A673 (cell line): Measurements from ENCODE around the gene OR10A7. TPM values are rescaled to one million over a fixed set of nuclear protein-coding genes. Genes with fewer than 3 reads are reported as not detected.

Experiments
- BruUV-seq: library from RNA; stranded (reverse); fragments of 400-500 nt; replicated peaks from 2 replicates; lab custom pipeline; 2021; lab: Mats Ljungman, UMichigan
- CTCF ChIA-PET: fragments of 300-600 bp; sonication (Branson Sonifier 250); formaldehyde crosslinking; loops from one replicate; lab custom pipeline; 2022; ENCODE audit warnings: antibody characterized with exemption; lab: Charles Lee
- POLR2A ChIA-PET: fragments of 300-600 bp; sonication (Branson Sonifier 250); formaldehyde crosslinking; loops from one replicate; lab custom pipeline; 2022; ENCODE audit warnings: antibody characterized with exemption; ENCODE audit not compliant: low non-redundant PET; lab: Charles Lee
- DNase-seq: peaks from one replicate; pipeline ENCODE4 v3.0.0-alpha.2; 2015; ENCODE audit warnings: low spot score
- H3K27ac ChIP-seq: fragments of 200-600 bp; sonication (generic); 2 replicates; pipeline ENCODE4 v1.5.1; 2016; ENCODE audit warnings: mixed run types, low read depth, mild to moderate bottlenecking, mixed read lengths, antibody characterized with exemption, low read length; ENCODE audit not compliant: poor library complexity, severe bottlenecking
- H3K27me3 ChIP-seq: fragments of 200-600 bp; sonication (generic); replicated peaks from 2 replicates; pipeline ENCODE4 v1.6.1; 2017; ENCODE audit warnings: mixed run types, low read depth, mild to moderate bottlenecking, mixed read lengths, antibody characterized with exemption, low read length; ENCODE audit not compliant: insufficient read depth, poor library complexity
- H3K36me3 ChIP-seq: fragments of 200-600 bp; sonication (generic); 2 replicates; pipeline ENCODE4 v1.6.1; 2016; ENCODE audit warnings: mixed run types, mild to moderate bottlenecking, mixed read lengths, antibody characterized with exemption, low read length; ENCODE audit not compliant: insufficient read depth, poor library complexity, severe bottlenecking
- H3K4me1 ChIP-seq: fragments of 200-600 bp; sonication (generic); 2 replicates; pipeline ENCODE4 v1.6.1; 2017; ENCODE audit warnings: mixed run types, mild to moderate bottlenecking, mixed read lengths, antibody characterized with exemption, low read length; ENCODE audit not compliant: insufficient read depth, poor library complexity, severe bottlenecking
- H3K4me3 ChIP-seq: fragments of 200-600 bp; sonication (generic); 2 replicates; pipeline ENCODE4 v1.5.1; 2016; ENCODE audit warnings: low read depth, mixed run types, mild to moderate bottlenecking, mixed read lengths, low read length; ENCODE audit not compliant: poor library complexity, severe bottlenecking
- H3K9me3 ChIP-seq: fragments of 200-600 bp; sonication (generic); 2 replicates; pipeline ENCODE4 v1.6.1; 2016; ENCODE audit warnings: mixed run types, low read depth, mild to moderate bottlenecking, mixed read lengths, antibody characterized with exemption, low read length; ENCODE audit not compliant: poor library complexity, severe bottlenecking
- CTCF ChIP-seq: fragments of 300-800, 200-600 bp; sonication (generic); conservative IDR thresholded peaks from 2 replicates; pipeline ENCODE4 v1.5.1; 2017; ENCODE audit warnings: low read depth, mild to moderate bottlenecking, antibody characterized with exemption, low read length, moderate library complexity, mixed read lengths
- EZH2 ChIP-seq: fragments of 200-600 bp; sonication (generic); IDR thresholded peaks from 2 replicates; pipeline ENCODE4 v1.6.1; 2017; ENCODE audit warnings: borderline replicate concordance, low read depth, mild to moderate bottlenecking, mixed read lengths, antibody characterized with exemption, low read length; ENCODE audit not compliant: poor library complexity, severe bottlenecking
- intact Hi-C: fragments of 100-400 bp; cut with micrococcal nuclease; formaldehyde crosslinking; loops from one replicate; pipeline ENCODE4 v1.10.0; 2022; ENCODE audit not compliant: unreplicated experiment
- total RNA-seq: library from RNA; stranded (reverse); gene quantifications from 2 replicates; pipeline ENCODE4 v1.2.3, GENCODE V29; 2021

The OR10A7 gene
- total RNA-seq, 1 experiment from 2014 or later = not detected

DNA sequence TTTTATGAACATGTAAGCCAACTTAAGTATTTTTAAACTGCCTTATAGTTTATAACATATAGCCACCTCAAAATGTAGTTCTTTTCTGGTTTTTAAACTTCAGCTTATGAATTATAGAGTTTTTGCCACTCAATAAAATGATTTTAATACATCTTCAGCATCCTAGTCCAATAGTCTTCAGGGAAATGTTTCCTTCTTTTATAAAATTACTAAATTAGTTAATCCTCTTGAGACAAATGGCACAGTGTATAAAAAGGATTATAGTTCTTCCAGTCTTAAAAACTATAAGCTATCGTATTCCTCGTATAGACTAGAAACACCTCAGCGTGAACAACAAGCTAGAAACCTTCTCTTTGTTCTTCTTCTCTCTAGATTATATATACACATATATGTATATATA lies 23.5 kb downstream of the OR10A7 start, which contains the start of gene OR6C74:
Gene OR6C74 (plus strand): TSS at position 301 of the 400 bp plus-strand sequence. CDS start 2,679 bp downstream, outside the sequence.
- H3K27me3 ChIP-seq = peaks cover 62% of the 10 kb centered on the region
- no peak for DNase-seq
- H3K4me1 ChIP-seq = no peaks in the 10 kb centered on the region
- no peaks in the 10 kb centered on the region for H3K36me3 ChIP-seq
- POLR2A ChIA-PET = no interaction called here
- H3K27ac ChIP-seq = no peak within 1 kb of the TSS
- no peak for TF ChIP-seq CTCF
- no peak for TF ChIP-seq EZH2
- H3K9me3 ChIP-seq = no peaks in the 10 kb centered on the region
- CTCF ChIA-PET = no interaction called here
- intact Hi-C loops = no loop called here
- no peak within 1 kb of the TSS for H3K4me3 ChIP-seq
- no TSS peak for BruUV-seq

- H3K4me1 ChIP-seq = no peaks in the 10 kb centered on the region
- CTCF ChIA-PET = no interaction called here
- no peak overlapping the region for H3K27ac ChIP-seq
- no TSS peak for BruUV-seq
- intact Hi-C loops = no loop called here
- TF ChIP-seq CTCF (no peak), EZH2 (no peak)
- no peaks in the 10 kb centered on the region for H3K9me3 ChIP-seq
- H3K27me3 ChIP-seq = peaks cover 70% of the 10 kb centered on the region
- no peak for DNase-seq
- no peak overlapping the region for H3K4me3 ChIP-seq
- no peaks in the 10 kb centered on the region for H3K36me3 ChIP-seq
- POLR2A ChIA-PET = no interaction called here
These were observed 25.3 kb downstream of the OR10A7 start for GRCh38 chr12:55246159-55246558.

- no peak overlapping the region for H3K4me3 ChIP-seq
- H3K36me3 ChIP-seq = no peaks in the 10 kb centered on the region
- POLR2A ChIA-PET = no interaction called here
- TF ChIP-seq EZH2 (no peak), CTCF (no peak)
- no peaks in the 10 kb centered on the region for H3K4me1 ChIP-seq
- no peak for DNase-seq
- H3K27me3 ChIP-seq = peaks cover 47% of the 10 kb centered on the region
- intact Hi-C loops = loop anchor here (10.0 kb wide), 1 partner anchor 64 kb away; the partner anchor contains the start of gene OR6C1
- CTCF ChIA-PET = no interaction called here
- no peak overlapping the region for H3K27ac ChIP-seq
- H3K9me3 ChIP-seq = no peaks in the 10 kb centered on the region
- no TSS peak for BruUV-seq
These were observed 30.1 kb downstream of the OR10A7 start for GRCh38 chr12:55250944-55251343.
